ENCODE data around the gene RCN1.
A peak's percentile ranks its signal among the peaks of the same experiment; 100 is the strongest.
"Not testable (repeated sequence)": the region's sequence is repeated elsewhere in the genome, so short reads cannot be mapped to it uniquely, and the experiment has no call there.

The RCN1 gene

GRCh38 chr11:32090545-32091370 is at the start of gene RCN1:
Gene RCN1 (plus strand): TSS chr11:32091074. CDS start chr11:32091197, 123 bp downstream.
- DNase-seq: peak; percentile 32 to 56

- DNase-seq: no peak
These were observed 47.1 kb upstream of the RCN1 start for GRCh38 chr11:32043737-32044136.

DNA sequence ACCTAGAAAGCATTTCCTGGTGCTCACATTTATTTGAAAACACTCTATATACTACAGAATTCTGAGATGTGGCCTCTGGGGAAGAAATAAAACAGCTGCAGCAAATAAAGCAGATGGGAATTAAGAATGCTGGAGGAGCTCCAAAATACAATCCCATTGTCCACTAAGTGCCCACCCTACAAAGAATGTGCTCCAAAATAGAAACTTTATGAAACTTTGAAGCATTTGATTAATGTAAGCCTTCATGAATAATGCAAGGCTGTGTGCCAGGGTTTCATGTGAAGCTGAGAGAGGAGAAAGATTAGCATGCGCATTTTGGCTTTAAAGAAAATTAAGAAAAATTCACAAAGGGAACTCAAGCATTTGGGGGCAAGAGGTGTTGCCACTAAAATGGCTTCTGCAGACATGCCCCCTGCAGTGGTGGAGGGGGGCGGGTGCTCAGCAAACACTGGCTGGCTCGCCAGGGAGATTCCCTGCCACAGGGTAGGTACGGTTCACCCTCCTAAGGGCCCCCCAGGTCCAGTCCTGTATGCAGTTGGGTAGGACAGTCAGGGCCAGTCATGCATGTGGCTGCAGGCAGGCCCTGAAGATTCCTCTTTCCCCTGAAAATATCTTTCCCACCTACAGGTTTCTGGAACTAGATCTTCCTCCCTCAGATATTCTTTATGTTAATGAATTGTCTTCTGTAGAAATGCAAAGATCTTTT is 46.6 kb upstream of the RCN1 start:
- no peak for DNase-seq

GRCh38 chr11:32045456-32045855 is 45.4 kb upstream of the RCN1 start:
- no peak for DNase-seq

- no peak for DNase-seq
These were observed 40.6 kb upstream of the RCN1 start for GRCh38 chr11:32050264-32050663.

DNA sequence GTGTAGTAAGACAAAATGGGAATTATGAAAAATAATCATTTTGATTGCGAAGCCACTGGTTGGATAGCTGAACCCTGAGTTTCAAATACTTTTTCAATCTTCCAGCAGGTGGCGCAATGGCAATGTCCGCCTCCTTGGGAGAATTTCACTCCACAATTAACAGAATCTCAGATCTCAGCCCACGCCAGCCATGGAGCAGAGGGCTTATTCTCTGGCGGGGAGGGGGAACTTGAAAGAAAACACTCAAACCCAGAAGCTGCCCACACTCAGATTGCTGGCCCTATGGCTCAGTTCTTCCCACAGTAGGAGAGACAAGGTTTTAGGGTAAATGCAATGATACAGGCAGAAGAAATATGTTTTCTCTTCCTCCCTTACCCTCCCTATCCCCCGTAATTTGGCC is 38.7 kb upstream of the RCN1 start:
- DNase-seq: peak; percentile 38 to 57

DNA sequence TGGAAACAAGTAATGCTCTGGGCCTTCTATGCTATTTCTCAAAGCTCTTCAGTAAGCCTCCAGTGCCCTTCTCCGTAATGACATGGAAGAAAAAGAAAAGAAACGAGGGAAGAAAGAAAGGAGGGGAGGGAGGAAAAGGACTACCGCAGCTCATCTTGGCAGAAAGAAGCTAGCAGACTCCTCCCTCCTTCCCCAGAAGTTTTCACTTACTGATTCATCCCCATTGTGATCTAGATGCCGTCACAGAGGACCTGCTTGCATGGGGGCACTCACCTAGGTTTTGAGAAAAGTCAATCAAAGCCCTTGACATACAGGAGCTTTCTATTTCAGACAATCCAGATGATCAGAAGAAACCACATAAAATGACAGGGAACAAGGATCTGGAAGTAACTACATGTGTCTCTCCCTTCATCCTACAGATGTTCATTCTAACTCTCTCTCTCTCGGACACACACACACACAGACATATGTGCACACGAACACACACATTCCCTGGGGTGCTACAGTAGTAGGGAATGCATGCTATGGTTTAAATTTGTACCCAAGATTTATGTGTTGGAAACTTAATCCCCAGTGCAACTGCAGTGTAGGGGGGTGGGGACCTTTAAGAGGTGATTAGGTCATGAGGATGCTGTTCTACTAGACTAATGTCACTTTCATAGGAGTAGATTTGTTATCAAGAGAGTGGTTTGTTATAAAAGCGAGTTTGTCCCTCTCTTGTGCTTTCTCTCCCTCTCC is 37.6 kb upstream of the RCN1 start:
- DNase-seq: no peak

- no peak for DNase-seq
These were observed 35.0 kb upstream of the RCN1 start for GRCh38 chr11:32055861-32056260.

- DNase-seq: no peak
These were observed 34.4 kb upstream of the RCN1 start for GRCh38 chr11:32056438-32056837.

GRCh38 chr11:32059686-32060462 is 31.0 kb upstream of the RCN1 start:
- DNase-seq: no peak

DNA sequence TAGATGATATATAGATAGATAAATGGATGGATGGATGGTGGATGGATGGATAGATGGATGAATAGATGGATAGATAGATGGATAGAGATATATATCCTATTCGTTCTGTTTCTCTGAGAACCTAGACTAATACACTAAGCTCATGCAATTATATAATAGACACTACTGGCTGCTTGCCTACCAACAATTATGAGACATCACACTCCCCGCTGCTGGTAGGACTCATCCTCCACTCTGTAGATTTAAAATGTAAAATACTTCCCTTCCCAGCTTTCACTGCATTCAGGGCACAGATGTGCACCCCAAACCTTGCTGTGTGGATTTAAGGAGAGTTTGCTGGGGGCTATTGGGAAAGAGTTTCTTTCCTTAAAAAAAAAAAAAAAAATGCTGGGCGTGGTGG is 28.3 kb upstream of the RCN1 start:
- no peak for DNase-seq

- not testable (repeated sequence) for DNase-seq
These were observed 27.8 kb upstream of the RCN1 start for GRCh38 chr11:32063031-32063430.

DNA sequence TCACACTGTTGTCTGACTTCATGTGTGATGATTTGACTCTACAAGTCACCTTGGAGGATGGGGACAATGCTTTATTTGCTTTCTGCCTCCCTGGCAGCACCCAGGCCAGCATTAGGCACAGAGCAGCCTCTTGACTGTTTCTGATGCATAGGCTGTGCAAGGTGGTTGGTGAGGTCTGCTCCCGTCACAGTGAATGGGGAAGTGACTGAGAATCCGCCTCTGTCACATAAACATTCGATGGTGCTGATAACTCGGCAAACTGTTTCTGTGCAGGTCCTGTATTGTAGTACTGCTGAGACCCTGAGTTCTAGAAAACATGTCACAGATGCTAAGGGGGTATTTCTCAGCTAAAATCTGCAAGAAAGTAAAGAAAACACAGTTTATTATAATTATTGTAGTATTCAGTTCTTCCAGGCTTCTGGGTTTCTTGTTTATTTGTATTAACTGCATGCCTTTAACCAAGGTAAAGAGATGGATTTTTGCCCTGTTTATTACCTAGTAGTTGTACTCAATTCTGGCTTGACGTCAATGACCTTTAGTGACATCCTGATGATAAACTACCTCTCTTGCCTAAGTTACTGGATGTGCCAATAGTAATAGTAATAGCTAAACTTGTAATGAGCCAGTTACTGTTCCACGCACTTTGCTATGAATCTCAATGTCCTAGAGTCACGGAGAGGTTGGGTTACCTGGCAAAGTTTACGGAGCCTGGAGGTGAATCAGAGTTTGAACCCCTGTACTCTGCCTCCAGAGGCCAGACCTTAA is 24.8 kb upstream of the RCN1 start:
- DNase-seq: no peak

GRCh38 chr11:32068134-32068870 is 22.6 kb upstream of the RCN1 start:
- no peak for DNase-seq

GRCh38 chr11:32069361-32070058 is 21.4 kb upstream of the RCN1 start:
- no peak for DNase-seq

GRCh38 chr11:32070692-32071091 is 20.2 kb upstream of the RCN1 start:
- no peak for DNase-seq

DNA sequence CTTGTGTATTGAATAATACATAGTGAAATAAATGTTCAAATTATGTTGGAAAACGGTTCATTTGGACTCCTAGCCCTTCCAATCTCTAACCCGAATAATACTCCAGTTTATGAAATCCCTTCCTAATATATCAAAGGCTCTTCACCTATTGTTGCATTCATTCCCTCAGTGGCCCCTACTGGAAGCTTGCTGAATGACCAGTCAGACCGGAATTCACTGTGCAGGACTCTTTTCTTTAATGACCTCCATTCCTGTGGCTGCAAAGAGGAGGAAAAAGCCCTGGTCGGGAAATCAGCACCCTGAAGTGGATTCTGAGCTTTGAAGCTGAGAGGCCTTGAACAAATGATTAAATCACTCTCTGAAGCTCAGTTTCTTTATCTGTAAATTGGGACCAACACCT is 19.1 kb upstream of the RCN1 start:
- no peak for DNase-seq

DNA sequence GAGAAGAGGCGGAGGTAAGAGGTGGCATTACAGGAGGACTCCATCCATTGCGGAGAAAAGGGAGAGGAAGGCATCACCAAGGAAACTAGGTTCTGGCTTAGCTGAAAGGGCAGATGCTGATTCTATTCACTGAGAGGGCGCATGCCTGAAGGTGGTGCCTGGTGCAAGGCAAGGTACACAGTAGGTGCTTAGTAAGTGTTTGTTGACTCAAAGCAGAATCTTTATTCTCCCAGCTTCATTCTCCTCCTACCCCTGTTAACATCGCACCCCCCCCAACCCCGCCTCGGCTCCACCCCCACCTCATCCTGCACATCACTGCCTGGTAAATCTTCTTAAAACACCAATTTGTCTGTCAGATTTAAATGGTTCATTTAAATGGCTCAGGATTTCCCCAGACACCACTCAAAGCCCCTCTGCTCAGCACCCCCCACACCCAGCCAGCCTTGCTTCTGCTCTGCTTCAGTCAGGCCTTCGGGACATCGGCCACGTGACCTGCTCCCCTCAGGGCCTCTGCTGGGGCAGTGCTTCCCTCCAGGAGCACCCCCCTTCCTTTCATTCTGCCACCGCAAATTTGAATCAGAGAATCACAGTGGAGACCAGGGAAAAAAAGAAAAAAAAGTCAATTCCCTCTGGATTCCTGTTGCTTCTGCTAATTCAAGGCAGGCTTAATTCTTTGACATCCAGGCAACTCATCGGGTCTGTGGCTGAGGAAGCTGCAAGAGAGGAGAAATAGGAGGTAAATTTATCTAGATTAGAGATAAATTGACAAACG is 17.8 kb upstream of the RCN1 start:
- DNase-seq: no peak

- no peak for DNase-seq
These were observed 17.2 kb upstream of the RCN1 start for GRCh38 chr11:32073644-32074026.

DNA sequence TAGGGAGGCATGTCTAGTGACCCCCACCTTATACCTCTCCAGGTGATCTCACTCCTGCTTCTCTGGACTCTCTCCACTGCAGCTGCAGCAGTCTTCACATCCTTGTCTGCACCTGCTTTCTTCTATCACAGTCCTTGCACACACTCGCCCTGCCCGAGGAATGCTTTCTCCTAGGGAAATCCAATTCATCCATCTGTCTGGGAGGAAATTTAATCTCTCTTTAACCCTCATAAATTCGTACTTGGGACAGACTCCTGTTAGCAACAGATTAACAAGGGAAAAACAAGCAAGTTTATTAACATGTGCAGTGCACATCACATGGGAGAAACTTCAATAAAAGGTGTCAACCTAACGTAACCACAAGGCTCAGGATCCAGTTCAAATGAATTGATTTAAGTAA is 11.3 kb upstream of the RCN1 start:
- DNase-seq: no peak

Measured in activated CD4-positive, alpha-beta T cell treated with anti-CD3 and anti-CD28 coated beads for 4 hours (primary cell).